Stimulated activated CD4-positive, alpha-beta T cell treated with anti-CD3 and anti-CD28 coated beads, Interleukin-12 subunit alpha, Interleukin-12 subunit beta, amount 100 ng/mL, for 24 hours (primary cell): ENCODE measurements around the gene SCAPER.

ENCODE experiments used
- DNase-seq, 2 experiments: peaks; one replicate each; pipeline ENCODE4 v3.0.0-alpha.2; 2020; ENCODE audit warnings: low read depth in 2 of 2

Gene SCAPER

DNA sequence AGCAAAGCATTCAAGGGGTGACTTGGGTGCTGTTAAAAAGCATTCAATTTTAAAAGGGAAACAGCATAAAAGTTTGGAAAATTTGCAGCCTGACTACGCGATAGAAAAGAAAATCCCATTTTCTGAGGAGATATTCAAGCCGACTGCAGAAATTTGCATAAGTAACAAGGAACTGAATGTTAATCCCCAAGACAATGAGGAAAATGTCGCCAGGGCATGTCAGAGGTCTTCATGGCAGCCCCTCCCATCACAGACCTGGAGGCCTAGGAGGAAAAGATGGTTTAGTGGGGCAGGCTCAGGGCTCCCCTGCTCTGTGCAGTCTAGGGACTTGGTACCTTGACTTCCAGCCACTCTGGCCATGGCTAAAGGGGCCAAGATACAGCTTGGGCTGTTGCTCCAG lies 475.5 kb downstream of the SCAPER start:
- DNase-seq = no peak

DNA sequence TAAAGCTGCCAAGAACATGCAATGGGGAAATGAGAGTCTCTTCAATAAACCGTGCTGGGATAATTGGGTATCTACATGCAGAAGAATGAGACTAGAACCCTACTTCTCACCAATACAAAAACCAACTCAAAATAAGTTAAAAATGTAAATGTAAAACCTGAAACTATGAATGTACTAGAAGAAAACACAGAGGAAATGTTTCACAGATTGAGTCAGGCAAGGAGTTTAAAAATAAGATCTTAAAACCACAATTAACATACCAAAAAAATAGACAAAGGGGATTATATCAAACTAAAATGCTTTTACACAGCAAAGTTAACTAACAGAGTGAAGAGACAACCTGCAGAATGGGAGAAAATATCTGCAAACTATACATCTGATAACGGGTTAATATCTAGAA lies 478.2 kb downstream of the SCAPER start:
- no peak for DNase-seq

DNA sequence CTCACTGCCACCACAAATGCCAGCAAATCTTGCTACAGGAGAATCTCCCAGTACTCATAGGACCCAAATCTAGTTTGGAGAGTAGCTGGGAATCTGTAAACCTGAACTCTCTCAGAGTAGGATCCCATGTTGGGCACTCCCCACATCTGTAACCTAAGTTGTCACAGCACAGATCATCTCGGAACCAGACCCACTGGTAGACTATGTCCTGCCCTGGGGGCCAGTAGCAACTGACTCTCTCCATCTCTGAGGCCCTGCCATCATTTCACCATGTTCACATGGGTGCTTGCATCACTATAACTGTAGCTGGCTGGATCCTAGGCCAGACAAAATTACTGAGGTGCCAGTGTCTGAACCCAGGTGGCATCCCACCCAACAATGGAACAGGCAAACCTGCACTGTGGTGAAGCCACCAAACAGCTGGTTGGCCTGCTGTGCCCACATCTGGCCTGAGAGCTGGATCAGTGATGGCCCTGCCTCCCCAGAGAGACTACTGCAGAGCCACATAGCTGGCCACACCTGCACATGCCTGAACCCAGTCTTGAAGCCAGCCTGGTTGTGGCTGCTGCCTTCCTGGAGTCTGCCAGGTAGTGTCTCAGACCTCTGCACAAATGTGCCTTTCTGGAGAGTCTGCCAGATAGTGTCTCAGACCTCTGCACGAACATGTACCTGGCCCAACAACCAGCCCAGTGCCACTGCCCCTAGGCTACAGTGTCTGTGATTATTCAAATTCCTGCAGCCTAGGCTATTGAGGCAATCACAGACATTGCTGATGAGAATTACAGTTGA lies 486.6 kb downstream of the SCAPER start:
- DNase-seq = no peak

DNA sequence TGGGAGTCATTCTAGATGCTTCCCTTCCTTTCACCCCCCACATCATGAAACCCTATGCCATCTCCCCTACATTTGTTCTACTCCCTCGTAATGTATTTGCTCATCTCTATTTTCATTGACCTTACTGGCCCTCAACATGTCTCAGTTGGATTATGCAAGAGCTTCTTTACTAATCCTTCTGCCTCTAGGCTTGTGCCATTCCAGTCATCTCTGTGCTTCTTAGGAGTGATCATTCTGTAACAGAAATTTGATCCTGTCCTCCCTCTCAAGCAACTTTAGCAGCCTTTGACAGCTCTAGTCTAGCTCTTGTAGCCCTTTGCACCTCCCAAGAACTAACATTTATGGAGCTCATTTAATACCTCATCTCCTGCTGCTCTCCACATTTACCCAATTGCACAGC lies 503.9 kb downstream of the SCAPER start:
- DNase-seq = no peak

DNA sequence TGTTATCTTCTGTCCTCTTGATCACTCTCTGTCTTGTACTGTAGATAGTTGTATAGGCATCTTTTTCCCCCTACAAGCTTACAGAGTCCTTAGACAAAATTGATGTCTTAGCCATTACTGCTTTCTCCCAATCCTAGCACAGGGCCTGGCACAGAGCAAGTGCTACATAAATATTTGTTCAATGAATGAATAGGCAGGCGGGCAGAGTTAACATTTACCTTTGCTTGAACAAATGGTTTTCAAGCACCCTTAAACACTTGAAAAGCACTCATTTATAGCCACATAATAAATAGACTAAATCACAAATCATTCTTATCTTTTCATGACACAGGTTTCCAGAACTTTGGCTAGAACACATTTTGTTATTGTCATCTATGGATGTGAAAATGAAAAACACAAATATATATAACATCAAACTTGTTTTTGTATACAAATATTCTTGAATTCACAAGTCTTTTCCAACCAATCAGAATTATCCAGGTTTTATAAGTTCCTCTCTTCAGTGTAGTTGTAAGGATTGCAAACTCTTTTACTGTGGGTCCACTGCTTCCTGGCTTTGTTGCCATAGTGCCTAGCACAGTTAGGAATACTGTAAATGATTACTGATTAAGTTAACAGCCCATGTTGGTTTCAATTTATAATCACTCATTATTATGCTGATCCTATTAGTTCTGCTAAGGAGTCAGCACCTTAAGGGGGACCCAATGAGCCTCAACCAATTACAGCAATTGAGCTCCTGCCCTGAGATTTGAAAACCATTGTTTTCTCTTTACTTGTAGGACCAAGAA lies 506.6 kb downstream of the SCAPER start:
- no peak for DNase-seq

DNA sequence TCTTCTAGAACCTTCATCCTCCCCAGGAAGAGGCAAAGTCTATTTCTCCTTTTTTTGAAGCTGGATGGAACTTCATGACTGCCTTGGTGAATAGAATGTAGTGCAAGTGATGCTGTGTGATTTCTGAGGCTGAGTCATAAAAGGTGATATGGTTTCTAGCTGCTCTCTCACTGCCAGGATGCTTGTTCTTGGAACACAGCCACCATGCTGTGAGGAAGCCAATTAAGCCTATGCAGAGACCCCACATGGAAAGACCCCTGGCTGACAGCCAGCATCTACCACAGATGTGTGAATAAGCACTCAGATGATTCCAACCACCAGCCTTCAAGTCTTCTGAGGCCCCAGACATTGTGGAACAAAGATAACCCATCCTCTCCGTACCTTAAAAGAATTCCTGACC lies 511.5 kb downstream of the SCAPER start:
- no peak for DNase-seq

DNA sequence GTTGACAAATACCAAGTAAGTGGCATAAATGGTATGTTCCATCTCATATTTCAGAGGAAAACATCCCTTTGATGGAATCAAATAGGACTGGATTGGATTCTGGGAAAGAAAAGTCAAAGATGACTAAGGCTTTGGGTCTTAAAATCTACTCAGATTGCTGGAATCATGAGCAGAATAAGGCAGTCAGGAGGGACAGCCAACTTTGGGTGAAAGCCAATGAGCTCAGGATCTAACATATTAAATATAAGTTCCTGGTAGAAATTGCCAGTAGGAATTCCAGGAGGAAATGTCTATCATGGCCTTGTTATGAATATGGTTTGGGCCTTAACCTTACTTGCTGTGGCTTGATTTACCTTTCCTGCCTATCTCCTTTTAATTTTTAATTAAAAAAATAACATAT lies 513.3 kb downstream of the SCAPER start:
- DNase-seq = no peak

DNA sequence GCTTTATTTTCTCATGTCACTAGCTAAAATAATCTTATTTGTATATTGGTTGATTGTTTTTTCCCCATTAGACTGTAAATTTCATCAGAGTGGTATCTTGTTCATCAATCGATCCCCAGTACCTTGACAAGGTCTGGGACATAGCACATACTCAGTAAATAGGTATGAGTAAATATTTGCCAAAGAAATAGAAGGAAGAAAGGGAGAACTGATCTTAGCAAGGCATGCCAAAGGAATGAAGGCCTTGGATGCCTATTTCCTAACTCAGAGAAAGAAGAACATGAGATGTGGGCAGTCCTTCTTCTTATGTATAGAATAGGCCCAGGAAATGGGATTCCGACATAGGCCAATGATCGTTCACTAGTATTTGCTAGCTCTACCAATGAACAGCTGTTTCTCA lies 513.8 kb downstream of the SCAPER start:
- DNase-seq = no peak

DNA sequence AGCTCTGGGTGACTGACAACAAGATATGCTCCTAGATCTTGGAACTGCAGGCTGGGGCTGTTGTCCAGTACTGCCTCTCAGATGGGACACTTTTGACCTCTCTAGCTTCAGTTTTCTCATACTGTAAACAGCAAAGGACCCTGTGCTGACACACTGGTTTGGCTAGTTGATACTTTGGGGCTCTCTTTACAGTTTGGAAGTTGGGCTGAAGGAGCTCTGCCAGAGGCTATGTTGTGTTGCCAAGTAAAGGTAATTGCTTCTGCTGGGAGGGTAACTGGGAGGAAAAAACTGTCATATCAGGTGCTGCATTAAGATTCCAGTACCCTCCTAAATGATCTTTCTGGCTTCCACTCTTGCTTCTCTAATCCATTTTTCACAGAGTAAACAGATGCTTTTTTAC lies 514.6 kb downstream of the SCAPER start:
- no peak for DNase-seq

DNA sequence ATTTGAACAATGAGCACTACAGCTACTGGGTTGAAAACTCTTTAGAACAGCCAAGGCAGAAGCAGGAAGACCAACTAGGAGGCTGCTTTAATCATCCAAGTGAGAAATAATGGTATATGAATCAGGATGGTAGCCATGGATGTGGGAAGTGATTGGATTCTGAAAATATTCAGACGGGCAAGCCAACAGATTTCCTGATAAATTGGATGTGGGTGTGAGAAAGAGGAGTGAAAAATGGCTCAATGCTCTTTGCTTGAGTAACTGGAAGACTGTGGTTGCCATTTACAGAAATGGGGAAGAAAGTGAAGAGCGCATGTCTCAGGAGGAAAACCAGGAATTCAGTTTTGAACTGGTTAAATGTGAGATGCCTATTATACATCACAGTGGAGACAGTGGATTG lies 518.2 kb downstream of the SCAPER start:
- DNase-seq = no peak

DNA sequence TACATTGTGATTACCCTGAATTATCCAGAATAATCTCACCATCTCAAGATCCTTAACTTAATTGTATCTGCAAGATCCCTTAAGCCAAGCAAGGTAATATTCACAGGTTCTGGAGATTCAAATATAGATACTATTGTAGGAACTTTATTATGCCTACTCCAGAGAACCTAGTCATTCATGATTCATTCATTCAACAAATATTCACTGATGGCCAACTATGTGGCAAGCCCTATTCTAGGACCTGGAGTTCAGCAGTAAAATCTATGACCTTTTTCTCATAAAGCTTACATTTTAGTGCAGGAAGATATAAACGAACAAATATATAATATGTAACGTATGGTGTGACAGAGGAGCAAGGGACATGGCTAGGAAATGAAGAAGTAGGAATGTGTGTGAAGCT lies 519.0 kb downstream of the SCAPER start:
- no peak for DNase-seq

DNA sequence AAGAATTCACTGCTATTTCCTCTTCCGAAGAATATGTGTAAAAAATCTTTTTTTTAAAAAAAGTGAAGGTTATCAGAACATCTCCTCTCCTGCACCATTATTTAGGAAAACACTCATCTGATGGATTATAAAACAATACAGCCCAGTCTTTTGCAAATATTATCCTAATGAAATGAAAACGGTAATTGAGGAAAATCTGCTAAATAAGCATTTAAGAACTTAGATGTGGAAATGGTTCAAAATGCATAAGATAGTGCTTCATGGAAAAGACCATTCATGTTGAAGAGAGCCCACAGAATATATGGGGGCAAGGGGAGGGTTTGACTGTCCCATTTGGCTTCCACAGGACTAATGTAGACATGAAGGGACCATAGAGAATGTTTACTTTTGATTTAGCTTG lies 520.7 kb downstream of the SCAPER start:
- DNase-seq = no peak

DNA sequence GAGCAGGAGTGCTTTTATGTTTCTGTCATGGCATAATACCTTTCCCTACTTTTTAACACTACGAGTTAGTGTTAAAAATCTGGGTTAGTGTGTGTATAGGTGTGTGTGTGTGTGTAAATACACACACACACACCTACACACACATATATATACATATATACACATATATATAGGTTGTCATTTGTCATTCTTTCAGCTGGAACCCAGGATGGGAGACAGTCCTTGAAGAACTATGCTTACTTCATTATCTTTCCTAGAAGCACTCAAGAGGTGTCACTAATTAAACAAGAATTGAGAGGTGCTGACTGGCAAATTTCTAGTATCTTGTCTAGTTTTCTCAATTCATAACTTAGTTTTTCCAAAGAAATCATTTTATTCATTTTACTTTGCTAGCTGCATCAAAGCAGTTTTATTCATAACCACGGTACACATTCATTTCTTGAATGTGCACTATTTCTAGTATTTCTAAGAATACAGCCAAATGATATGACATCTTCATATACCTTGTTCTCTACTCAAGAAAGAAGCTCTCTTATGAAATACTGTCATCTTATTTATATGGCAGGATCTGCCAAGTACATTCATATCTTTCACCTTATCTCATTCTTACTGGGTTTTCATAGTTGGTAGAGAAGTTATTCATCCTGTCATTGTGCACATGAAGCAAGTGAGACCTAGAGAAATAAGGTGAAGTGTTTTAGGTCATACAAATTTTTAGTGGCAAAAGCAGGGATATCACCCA lies 522.0 kb downstream of the SCAPER start:
- no peak for DNase-seq

DNA sequence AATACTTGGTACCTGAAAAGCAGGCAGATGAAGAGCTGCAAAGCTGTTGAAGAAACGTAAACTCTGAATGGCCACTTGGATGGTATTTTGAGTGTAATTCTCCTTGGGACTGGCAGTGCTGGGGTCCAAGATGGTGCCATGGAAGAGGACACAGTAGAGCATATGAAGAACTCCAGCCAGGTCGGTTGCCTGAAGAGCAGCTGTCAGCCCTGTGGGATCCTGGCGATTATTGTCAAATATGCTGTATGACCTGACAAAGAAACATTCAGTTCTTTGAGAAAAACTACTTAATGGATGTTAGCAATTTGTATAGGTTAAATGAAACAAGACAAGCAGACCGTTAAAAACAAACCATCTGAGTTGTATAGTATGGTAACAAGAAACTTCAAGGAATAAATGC lies 523.8 kb downstream of the SCAPER start:
- no peak for DNase-seq

DNA sequence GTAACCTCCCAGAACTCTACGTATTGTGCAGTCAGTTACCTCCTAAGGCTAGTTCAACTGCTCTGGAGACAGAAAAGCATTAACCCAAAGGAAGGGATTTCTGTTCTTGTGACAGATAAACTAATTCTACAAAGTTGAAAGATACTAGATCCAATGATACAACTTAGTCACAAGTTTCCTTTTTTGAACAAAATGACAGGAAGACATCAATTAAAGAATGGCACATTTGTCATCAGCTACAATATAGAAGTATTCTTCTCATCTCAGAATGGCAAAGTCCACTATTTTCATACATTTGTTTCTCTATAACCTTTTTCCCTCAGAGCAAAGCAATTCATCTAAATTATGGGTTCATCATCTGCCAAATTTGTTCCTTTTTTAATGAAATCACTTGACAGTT lies 524.9 kb downstream of the SCAPER start:
- DNase-seq = no peak

DNA sequence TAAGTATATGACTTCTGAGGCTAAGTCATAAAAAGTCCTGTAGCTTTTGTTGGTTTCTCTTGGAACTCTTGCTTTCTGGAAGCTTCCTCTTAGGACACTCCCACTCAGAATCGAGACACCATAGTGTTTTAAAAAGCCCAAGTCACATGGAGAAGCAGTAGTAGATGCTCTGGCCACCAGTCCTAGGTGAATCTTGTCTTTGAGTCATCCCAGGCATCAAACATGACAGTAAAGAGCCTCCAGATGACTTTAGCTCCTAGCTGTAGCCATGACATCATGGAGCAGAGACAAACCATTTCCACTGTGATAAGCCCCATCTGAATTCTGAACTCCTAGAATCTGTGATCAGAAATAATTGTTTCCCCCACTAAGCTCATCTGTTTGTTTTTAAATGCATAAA lies 526.4 kb downstream of the SCAPER start:
- DNase-seq = no peak

DNA sequence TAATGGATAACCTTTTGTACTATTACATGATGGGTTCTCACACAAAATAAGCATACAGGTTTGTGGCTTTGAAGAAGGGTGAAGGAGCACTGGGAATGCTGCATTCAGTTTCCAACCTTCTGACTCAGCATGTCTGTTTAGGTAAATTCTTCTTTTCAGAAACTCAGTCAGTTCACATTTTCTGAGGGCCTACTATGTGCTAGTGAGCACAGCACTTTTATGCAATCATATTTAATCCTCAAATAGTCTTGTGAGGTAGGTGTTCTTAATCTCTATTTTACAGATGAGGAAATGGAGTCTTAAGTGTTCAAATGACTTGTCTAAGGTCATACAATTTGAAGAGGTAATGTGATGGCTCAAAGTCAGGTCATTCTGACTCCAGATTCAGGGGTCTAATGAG lies 527.4 kb downstream of the SCAPER start:
- no peak for DNase-seq

DNA sequence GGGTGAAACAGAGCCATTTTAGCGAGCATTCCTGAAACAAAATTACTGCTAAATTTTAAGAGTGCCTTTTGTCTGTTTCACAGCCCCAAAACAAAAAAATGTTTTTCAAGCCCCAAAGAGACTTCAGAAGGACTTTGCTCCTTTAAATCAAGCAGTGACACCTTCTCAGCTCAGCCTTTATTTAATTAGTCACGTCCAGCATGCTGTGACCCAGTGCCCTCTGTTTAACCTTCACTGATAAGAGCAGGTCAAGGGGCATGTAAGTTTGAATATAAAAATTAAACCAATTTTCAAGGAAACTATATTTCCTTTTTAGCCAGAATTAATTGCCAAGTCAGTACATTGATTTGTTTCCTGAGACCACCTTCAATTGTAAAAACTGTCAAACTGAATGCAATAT lies 527.9 kb downstream of the SCAPER start:
- no peak for DNase-seq

DNA sequence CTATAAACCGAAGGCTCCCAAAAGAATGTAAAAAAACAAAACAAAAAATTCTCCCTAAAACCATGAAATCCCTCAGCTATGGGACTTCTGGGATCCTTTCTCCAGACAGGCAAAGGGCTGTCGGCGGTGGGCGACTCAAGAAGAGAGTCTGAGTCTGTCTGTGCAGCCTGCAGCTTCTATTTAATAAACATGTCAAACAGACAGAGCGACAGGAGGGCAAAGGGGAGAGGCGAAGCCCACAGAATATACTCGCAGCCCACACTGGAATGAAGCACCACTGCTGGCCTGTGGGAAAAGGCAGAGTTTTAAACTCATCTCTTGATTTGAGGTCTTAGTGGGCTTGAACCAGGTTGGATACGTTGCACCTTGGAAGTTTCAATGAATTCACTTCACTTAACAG lies 528.3 kb downstream of the SCAPER start:
- DNase-seq = no peak

DNA sequence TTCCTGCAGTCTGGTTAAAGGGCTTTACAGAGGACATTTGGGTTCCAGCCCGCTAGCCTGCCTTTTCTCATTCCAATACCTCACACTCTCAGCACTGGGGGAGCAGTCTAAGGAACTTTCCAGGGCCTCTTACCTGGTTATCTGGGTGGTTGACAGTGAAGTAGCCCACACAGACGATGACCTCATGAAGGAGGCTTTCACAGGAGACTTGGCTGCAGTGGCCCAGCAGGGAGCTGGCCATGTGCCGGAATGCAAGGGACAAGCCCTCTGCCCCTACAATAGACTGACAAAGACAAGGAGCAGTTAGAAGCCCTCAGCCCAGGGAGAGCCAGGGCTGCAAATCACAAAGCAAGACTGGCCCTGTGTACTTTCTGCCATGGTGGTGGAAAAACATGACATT lies 529.1 kb downstream of the SCAPER start:
- no peak for DNase-seq

DNA sequence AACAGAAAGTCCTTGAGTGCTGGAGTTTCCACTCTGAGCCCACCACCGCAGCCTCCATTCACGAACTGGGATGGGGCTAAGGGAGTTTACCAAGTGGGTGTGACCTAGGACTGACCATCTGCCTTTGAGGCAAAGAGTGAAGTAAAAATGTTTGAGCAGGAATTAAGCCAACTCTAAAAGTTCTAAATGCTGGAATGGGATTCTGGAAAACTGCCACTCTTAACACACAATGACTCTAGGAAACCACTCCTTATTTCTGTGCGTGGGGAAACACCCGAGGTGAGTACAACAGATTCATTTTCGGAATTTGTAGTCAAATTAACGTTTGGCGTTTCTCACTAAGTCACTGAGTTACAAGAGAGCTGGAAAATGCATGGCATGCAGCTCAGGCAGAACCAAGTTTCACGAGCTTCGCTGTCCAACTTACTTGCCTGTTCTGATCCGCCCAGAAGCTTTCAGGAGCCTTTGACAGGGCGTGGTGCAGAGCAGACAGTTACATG lies 537.0 kb downstream of the SCAPER start:
- no peak for DNase-seq

DNA sequence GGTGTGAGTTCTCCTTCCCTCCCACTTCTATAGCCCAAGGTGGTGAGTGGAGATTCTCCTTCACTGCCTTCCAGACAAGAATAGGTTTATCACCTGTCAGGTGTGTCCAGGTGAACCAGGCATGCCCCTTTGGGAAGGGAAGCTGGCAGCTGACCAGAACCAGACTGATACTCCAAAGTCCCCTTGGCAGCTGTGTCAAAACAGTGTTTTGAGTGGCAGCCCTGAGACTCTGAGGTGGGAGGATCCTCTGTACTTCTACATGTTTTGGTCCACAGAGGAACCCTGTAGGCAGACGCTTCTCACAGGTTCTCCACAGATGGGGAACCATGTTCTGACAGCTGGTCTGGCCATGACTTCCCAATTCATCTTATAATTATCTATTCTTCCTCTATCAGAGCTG lies 538.4 kb downstream of the SCAPER start:
- no peak for DNase-seq

DNA sequence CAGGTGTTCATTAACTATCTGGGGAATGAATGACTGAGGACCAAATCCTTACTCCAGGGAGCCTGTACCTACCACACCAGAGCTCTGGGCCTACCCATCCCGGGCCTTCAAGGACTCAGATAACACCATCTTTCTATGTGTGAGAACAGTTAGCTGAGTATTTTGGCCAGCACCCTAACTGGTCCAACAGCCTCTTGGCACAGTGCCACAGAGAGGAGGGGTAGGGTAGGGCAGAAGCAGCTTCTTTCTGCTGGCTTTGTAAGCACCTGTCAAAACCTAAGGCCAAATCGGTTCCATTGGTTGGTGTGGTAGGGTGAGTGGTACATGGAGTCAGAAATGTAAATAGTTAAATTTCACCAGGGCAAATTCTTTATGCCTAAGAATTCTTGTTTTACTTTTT lies 541.9 kb downstream of the SCAPER start:
- DNase-seq = no peak
